ENCODE results near the gene PDE3A.

PDE3A gene

DNA sequence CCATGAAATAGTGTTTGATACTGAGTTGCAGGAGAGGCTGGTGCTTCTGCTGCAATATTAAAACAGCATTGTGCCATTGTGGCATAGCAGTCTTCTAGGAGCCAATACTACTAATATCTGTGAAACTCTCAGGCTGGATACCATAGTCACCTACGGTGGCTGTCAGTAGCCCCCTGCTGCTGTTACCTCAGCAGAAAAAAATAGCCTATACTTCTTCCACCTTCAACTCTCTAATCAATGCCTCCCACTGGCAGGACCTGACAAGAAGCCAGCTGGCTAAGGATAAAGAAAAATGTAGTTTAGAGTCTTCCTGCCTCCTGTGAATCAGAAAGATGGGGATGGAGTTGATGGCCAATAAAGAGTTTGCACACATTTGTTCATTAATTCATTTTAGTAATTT is 91.6 kb downstream of the PDE3A start:
- TF ChIP-seq, protein P1, sequence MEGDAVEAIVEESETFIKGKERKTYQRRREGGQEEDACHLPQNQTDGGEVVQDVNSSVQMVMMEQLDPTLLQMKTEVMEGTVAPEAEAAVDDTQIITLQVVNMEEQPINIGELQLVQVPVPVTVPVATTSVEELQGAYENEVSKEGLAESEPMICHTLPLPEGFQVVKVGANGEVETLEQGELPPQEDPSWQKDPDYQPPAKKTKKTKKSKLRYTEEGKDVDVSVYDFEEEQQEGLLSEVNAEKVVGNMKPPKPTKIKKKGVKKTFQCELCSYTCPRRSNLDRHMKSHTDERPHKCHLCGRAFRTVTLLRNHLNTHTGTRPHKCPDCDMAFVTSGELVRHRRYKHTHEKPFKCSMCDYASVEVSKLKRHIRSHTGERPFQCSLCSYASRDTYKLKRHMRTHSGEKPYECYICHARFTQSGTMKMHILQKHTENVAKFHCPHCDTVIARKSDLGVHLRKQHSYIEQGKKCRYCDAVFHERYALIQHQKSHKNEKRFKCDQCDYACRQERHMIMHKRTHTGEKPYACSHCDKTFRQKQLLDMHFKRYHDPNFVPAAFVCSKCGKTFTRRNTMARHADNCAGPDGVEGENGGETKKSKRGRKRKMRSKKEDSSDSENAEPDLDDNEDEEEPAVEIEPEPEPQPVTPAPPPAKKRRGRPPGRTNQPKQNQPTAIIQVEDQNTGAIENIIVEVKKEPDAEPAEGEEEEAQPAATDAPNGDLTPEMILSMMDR (conservative IDR thresholded peaks at IDR 0.05; ENCODE audit: low read length) = no peak
- no peak overlapping the region for H3K4me2 ChIP-seq (ENCODE audit: low read depth, low read length, poor library complexity, severe bottlenecking)
- H4K20me1 ChIP-seq (ENCODE audit: insufficient read depth, low read length, poor library complexity, severe bottlenecking) = no peaks in the 10 kb centered on the region
- no peaks in the 10 kb centered on the region for H3K79me2 ChIP-seq (ENCODE audit: insufficient read depth, low read length)
- no peaks in the 10 kb centered on the region for H3K4me1 ChIP-seq (ENCODE audit: insufficient read depth, low read length, poor library complexity, severe bottlenecking)
- H2AFZ ChIP-seq (ENCODE audit: low read length) = no peak overlapping the region
- no peaks in the 10 kb centered on the region for H3K9me3 ChIP-seq (ENCODE audit: insufficient read depth, low read depth, low read length)
- H3K36me3 ChIP-seq (ENCODE audit: insufficient read depth, low read length) = no peaks in the 10 kb centered on the region
- no peak overlapping the region for H3K4me3 ChIP-seq (ENCODE audit: low read length, poor library complexity, severe bottlenecking)
- no peak overlapping the region for H3K9ac ChIP-seq (ENCODE audit: low read depth, low read length, poor library complexity, severe bottlenecking)
- no peaks in the 10 kb centered on the region for H3K9me2 ChIP-seq (replicated peaks; ENCODE audit: low read depth, low read length)
- H3F3A ChIP-seq (ENCODE audit: low read depth) = no peaks in the 10 kb centered on the region
- H3K27me3 ChIP-seq (ENCODE audit: insufficient read depth, low read length, poor library complexity, severe bottlenecking) = no peaks in the 10 kb centered on the region

DNA sequence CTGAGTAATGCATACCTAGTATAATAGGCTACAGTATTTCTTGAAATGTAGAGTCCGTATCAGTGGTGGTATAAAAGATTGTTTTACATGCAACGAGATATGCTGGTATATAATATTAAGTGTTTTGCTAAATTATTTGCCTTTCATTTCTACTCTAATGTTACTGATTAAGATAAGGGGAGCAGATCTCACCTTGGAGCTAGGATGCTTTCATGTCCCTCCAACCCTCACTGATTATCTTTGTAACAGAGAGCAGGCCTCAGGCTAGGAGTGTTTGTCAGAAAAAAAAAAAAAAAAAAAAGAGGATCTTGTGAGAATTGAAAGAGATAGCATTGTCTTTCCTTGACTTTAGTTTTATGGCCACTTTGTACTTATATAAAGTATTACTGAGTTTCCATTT is 92.6 kb downstream of the PDE3A start:
- Histone ChIP-seq H3K9me2 (replicated peaks; ENCODE audit: low read depth, low read length) (no peaks in the 10 kb centered on the region), H3K4me1 (ENCODE audit: insufficient read depth, low read length, poor library complexity, severe bottlenecking) (no peaks in the 10 kb centered on the region), H3K9ac (ENCODE audit: low read depth, low read length, poor library complexity, severe bottlenecking) (no peak overlapping the region), H3K4me3 (ENCODE audit: low read length, poor library complexity, severe bottlenecking) (no peak overlapping the region), H3K79me2 (ENCODE audit: insufficient read depth, low read length) (no peaks in the 10 kb centered on the region), H3F3A (ENCODE audit: low read depth) (no peaks in the 10 kb centered on the region), H3K4me2 (ENCODE audit: low read depth, low read length, poor library complexity, severe bottlenecking) (no peak overlapping the region), H3K9me3 (ENCODE audit: insufficient read depth, low read depth, low read length) (no peaks in the 10 kb centered on the region), H3K36me3 (ENCODE audit: insufficient read depth, low read length) (no peaks in the 10 kb centered on the region), H2AFZ (ENCODE audit: low read length) (no peak overlapping the region), H3K27me3 (ENCODE audit: insufficient read depth, low read length, poor library complexity, severe bottlenecking) (no peaks in the 10 kb centered on the region), H4K20me1 (ENCODE audit: insufficient read depth, low read length, poor library complexity, severe bottlenecking) (no peaks in the 10 kb centered on the region)
- TF ChIP-seq EZH2phosphoT487 (IDR thresholded peaks at IDR 0.05; ENCODE audit: borderline replicate concordance) = no peak
- TF ChIP-seq, protein P1 (conservative IDR thresholded peaks at IDR 0.05; ENCODE audit: low read length) = no peak

DNA sequence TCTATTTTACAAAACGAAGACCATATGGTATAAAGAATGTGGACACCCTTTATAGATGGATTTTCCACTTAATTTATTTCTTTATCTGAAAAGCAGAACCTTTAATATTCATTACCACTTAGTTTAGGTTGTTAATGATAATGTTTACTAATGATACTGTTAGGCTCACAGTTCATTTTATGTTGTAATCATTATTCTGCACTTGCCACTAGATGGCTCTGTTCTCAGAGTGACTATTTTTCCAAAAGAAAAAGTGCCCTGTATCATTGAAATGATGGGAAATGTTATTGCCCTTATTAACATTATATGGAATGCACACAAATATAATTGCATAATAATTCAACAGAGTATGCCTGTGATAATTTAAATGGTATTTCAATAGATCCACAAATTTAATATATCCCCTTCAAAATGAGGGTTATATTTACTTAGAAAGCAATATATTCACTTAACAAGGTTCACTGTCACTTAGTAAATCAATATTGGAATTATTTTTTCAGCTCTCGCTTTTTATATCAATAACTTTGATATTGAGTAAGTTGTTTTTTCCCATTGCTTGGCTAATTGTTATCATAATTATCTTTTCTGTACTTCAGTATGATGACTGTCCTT is 95.7 kb downstream of the PDE3A start:
- H3K79me2 ChIP-seq (ENCODE audit: insufficient read depth, low read length) = no peaks in the 10 kb centered on the region
- H3K27me3 ChIP-seq (ENCODE audit: insufficient read depth, low read length, poor library complexity, severe bottlenecking) = no peaks in the 10 kb centered on the region
- no peaks in the 10 kb centered on the region for H3K4me1 ChIP-seq (ENCODE audit: insufficient read depth, low read length, poor library complexity, severe bottlenecking)
- no peaks in the 10 kb centered on the region for H3K36me3 ChIP-seq (ENCODE audit: insufficient read depth, low read length)
- H3K9me3 ChIP-seq (ENCODE audit: insufficient read depth, low read depth, low read length) = no peaks in the 10 kb centered on the region
- no peak overlapping the region for H3K9ac ChIP-seq (ENCODE audit: low read depth, low read length, poor library complexity, severe bottlenecking)
- TF ChIP-seq EZH2phosphoT487 (IDR thresholded peaks at IDR 0.05; ENCODE audit: borderline replicate concordance) = no peak
- TF ChIP-seq, protein P1 (conservative IDR thresholded peaks at IDR 0.05; ENCODE audit: low read length) = peak; percentile 64
- H3K4me2 ChIP-seq (ENCODE audit: low read depth, low read length, poor library complexity, severe bottlenecking) = no peak overlapping the region
- no peaks in the 10 kb centered on the region for H3K9me2 ChIP-seq (replicated peaks; ENCODE audit: low read depth, low read length)
- no peaks in the 10 kb centered on the region for H3F3A ChIP-seq (ENCODE audit: low read depth)
- H2AFZ ChIP-seq (ENCODE audit: low read length) = no peak overlapping the region
- no peaks in the 10 kb centered on the region for H4K20me1 ChIP-seq (ENCODE audit: insufficient read depth, low read length, poor library complexity, severe bottlenecking)
- no peak overlapping the region for H3K4me3 ChIP-seq (ENCODE audit: low read length, poor library complexity, severe bottlenecking)

Data from Loucy (cell line).